HepG2 (cell line): ENCODE results near the gene SNX13. TPM values are rescaled to one million over a fixed set of nuclear protein-coding genes. Genes with fewer than 3 reads are reported as not detected.

Source experiments
- CENPT ChIP-seq: sonication (generic); formaldehyde crosslinking; IDR thresholded peaks from 2 replicates; pipeline ENCODE4 v1.8.0; 2022; ENCODE audit warnings: low read depth, mild to moderate bottlenecking, moderate library complexity, missing genetic modification reagents
- MED8 ChIP-seq: sonication (generic); formaldehyde crosslinking; IDR thresholded peaks from 2 replicates; pipeline ENCODE4 v1.8.1; 2023; ENCODE audit warnings: mild to moderate bottlenecking, missing genetic modification reagents; ENCODE audit not compliant: insufficient replicate concordance
- NBN ChIP-seq: fragments of 450-650 bp; conservative IDR thresholded peaks from 2 replicates; pipeline ENCODE4 v1.6.1; 2017
- NONO ChIP-seq, 2 experiments: fragments of 450-650 bp in 1 of 2; sonication (generic) in 1 of 2; formaldehyde crosslinking in 1 of 2; IDR thresholded peaks in 1 of 2; conservative IDR thresholded peaks in 1 of 2; 2 replicates each; pipeline versions ENCODE4 v1.6.1 to v1.8.0; 2017 to 2022; ENCODE audit warnings: mild to moderate bottlenecking in 1 of 2, missing genetic modification reagents in 1 of 2, moderate library complexity in 1 of 2
- RXRB ChIP-seq: IDR thresholded peaks from 2 replicates; pipeline ENCODE4 v1.6.1; 2016; ENCODE audit warnings: borderline replicate concordance, missing genetic modification reagents, missing compliant biosample characterization
- SIN3A ChIP-seq: IDR thresholded peaks from 2 replicates; pipeline ENCODE4 v1.6.1; 2011; ENCODE audit warnings: low read depth, mild to moderate bottlenecking, control low read depth, low read length, borderline replicate concordance
- TEAD3 ChIP-seq: optimal IDR thresholded peaks from 2 replicates; pipeline ENCODE3; 2016; ENCODE audit warnings: borderline replicate concordance
- ZFX ChIP-seq: sonication (generic); formaldehyde crosslinking; IDR thresholded peaks from 2 replicates; pipeline ENCODE4 v1.4.0; 2020; ENCODE audit warnings: mild to moderate bottlenecking, low read depth, missing genetic modification reagents, moderate library complexity
- ZNF251 ChIP-seq: sonication (generic); formaldehyde crosslinking; IDR thresholded peaks from 2 replicates; pipeline ENCODE4 v1.9.0; 2021; ENCODE audit warnings: mild to moderate bottlenecking, missing genetic modification reagents
- ZNF33A ChIP-seq: sonication (generic); formaldehyde crosslinking; IDR thresholded peaks from 2 replicates; pipeline ENCODE4 v1.5.1; 2020; ENCODE audit warnings: missing genetic modification reagents, mild to moderate bottlenecking, moderate library complexity, borderline replicate concordance
- ZNF512B ChIP-seq: sonication (generic); formaldehyde crosslinking; IDR thresholded peaks from 2 replicates; pipeline ENCODE4 v1.5.1; 2020; ENCODE audit warnings: missing genetic modification reagents, mild to moderate bottlenecking, borderline replicate concordance
- ZNF570 ChIP-seq: sonication (generic); formaldehyde crosslinking; IDR thresholded peaks from 2 replicates; pipeline ENCODE4 v1.4.0; 2020; ENCODE audit warnings: mild to moderate bottlenecking, missing genetic modification reagents, borderline replicate concordance
- ZNF605 ChIP-seq: sonication (generic); formaldehyde crosslinking; IDR thresholded peaks from 2 replicates; pipeline ENCODE4 v1.8.0; 2022; ENCODE audit warnings: mild to moderate bottlenecking, missing genetic modification reagents
- ZNF746 ChIP-seq: sonication (generic); formaldehyde crosslinking; IDR thresholded peaks from 2 replicates; pipeline ENCODE4 v1.8.0; 2022; ENCODE audit warnings: mild to moderate bottlenecking, missing genetic modification reagents
- polyA plus RNA-seq, 8 experiments: library from polyadenylated mRNA; depleted of rRNA in 3 of 8; stranded (reverse) in 7 of 8; unstranded in 1 of 8; fragments of >200 nt; fragmentation: Illumina TruSeq in 4 of 8; extraction: Trizol in 4 of 8; gene quantifications; 2 replicates each; pipeline versions ENCODE4 v1.2.1 to v1.2.3, GENCODE V29; 2011 to 2016; ENCODE audit warnings: low read depth in 4 of 8, missing spikeins in 1 of 8, mixed read lengths in 1 of 8; ENCODE audit not compliant: insufficient read depth in 1 of 8
- total RNA-seq, 5 experiments: library from RNA; depleted of rRNA; stranded (reverse); fragments of >200 nt; fragmentation: Illumina TruSeq; extraction: Trizol; gene quantifications; 2 replicates each; pipeline ENCODE4 v1.2.3, GENCODE V29; 2016; ENCODE audit warnings: low read depth in 1 of 5
- TF ChIP-seq, protein P1 (sequence below): sonication (generic); formaldehyde crosslinking; IDR thresholded peaks from 2 replicates; pipeline ENCODE4 v1.4.0; 2020; ENCODE audit warnings: mild to moderate bottlenecking, missing genetic modification reagents, borderline replicate concordance

Gene SNX13
- total and polyA plus RNA-seq, 2 of the 13 experiments (the other 11 are each of a cell fraction or from before 2014, with no cell fraction given): 14.3 to 32.3 TPM

DNA sequence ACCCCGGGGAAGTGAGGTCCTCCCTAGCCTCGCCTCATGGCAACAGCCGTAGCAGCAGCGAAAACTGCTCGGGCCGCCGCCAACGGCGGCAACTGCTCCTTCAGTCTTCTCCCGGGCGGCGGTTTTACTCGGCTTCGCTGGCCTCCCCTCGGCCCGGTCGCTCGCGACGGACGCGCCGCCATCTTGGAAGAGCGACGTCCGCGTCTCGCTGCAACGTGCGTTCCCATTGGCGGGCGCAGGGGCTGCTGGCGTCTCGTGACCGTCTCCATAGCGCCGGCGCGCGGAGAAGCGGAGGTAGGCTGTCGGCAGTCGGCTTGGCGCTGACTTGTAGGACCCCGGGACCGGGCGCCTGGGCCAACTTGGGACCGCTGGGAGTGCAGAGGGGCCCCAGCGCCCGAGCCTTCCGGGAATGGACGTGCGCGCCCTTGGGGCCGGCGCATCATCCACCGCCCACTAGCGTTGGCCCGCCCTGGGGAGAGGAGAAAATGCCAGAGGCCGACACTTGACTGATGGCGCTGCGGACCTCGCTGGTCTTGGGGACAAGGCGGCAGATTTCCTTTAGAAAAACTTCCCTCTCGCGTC is at the start of gene SNX13 (continued):
- TF ChIP-seq, protein P1, sequence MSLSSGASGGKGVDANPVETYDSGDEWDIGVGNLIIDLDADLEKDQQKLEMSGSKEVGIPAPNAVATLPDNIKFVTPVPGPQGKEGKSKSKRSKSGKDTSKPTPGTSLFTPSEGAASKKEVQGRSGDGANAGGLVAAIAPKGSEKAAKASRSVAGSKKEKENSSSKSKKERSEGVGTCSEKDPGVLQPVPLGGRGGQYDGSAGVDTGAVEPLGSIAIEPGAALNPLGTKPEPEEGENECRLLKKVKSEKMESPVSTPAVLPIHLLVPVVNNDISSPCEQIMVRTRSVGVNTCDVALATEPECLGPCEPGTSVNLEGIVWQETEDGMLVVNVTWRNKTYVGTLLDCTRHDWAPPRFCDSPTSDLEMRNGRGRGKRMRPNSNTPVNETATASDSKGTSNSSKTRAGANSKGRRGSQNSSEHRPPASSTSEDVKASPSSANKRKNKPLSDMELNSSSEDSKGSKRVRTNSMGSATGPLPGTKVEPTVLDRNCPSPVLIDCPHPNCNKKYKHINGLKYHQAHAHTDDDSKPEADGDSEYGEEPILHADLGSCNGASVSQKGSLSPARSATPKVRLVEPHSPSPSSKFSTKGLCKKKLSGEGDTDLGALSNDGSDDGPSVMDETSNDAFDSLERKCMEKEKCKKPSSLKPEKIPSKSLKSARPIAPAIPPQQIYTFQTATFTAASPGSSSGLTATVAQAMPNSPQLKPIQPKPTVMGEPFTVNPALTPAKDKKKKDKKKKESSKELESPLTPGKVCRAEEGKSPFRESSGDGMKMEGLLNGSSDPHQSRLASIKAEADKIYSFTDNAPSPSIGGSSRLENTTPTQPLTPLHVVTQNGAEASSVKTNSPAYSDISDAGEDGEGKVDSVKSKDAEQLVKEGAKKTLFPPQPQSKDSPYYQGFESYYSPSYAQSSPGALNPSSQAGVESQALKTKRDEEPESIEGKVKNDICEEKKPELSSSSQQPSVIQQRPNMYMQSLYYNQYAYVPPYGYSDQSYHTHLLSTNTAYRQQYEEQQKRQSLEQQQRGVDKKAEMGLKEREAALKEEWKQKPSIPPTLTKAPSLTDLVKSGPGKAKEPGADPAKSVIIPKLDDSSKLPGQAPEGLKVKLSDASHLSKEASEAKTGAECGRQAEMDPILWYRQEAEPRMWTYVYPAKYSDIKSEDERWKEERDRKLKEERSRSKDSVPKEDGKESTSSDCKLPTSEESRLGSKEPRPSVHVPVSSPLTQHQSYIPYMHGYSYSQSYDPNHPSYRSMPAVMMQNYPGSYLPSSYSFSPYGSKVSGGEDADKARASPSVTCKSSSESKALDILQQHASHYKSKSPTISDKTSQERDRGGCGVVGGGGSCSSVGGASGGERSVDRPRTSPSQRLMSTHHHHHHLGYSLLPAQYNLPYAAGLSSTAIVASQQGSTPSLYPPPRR (CRISPR knock-in tag): peak; percentile 41; the same call in 1 of the 2 replicates
- no peak for TF ChIP-seq ZNF251 (CRISPR knock-in tag)
- no peak for TF ChIP-seq CENPT (CRISPR knock-in tag)
- TF ChIP-seq MED8 (CRISPR knock-in tag): no peak
- TF ChIP-seq ZNF33A (CRISPR knock-in tag): no peak
- TF ChIP-seq ZNF746 (CRISPR knock-in tag): no peak
- TF ChIP-seq NONO (IDR thresholded peaks at IDR 0.05): no peak
- TF ChIP-seq NONO (CRISPR knock-in tag; conservative IDR thresholded peaks at IDR 0.05): peak; percentile 38; the same call in 1 of the 2 replicates
- TF ChIP-seq SIN3A: peak; percentile 23; the same call in 1 of the 2 replicates
- peak; percentile 14; the same call in 1 of the 2 replicates for TF ChIP-seq ZNF605 (CRISPR knock-in tag)
- no peak for TF ChIP-seq ZNF570
- peak; percentile 27 for TF ChIP-seq TEAD3 (CRISPR knock-in tag)
- no peak for TF ChIP-seq NBN
- TF ChIP-seq RXRB (CRISPR knock-in tag): peak; percentile 58; the same call in 1 of the 2 replicates
- TF ChIP-seq ZNF512B (CRISPR knock-in tag): no peak
- TF ChIP-seq ZFX (CRISPR knock-in tag): peak; percentile 78
